ENCODE data around the gene STXBP5. TPM values are rescaled to one million over a fixed set of nuclear protein-coding genes. Genes with fewer than 3 reads are reported as not detected.

The STXBP5 gene
- total RNA-seq, 1 donor from 2014 or later, result 22.3 TPM

DNA sequence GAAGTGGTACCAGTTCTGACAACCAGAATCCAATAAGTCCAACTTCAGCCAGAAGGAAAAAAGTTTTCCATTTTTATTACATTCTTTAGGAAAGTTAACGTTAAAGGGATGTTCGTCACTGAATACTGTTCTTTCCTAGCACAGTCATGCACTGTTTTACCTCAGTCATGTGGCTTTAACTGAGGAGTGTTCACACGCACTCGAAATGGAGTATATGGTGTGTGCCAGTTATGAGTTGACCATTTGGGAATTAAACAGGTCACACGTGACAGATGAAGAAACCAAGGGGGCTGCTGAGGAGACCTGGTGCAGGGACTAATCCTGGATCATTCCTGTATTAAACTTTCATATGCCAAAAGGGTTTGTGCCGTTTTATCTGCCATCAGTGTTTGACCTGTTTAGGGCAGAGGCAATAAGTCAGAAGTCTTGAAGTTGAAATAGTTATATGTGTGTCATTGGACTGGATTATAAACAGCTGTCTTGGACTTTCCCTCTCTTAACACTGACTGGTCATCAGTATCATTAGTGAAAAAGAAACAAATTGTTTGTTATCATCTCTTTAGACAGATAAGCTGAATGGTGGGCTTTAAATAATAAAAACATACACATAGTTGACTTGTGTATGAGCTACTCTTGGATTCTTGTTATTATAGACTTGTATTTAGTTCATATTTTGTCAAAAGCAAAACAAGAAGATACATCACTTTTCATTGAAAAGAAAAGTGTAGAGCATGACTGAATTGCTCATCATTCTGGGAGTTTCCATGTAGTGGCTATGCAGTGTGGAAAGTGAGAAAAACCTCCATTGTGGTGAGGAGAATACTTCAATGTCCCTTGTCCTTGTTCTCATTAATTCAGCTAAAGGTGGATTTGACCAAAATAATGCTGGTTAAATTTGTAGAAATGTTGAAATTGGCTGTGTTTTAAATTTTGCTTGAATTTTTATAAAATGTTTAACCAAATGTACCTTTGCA, 180.8 kb downstream of the STXBP5 start:
- DNase-seq (no peak), ATAC-seq (ENCODE audit: low read depth) (no peak)
- Mint-ChIP-seq H3K9me3 (no peaks in the 10 kb centered on the region), H3K27me3 (no peaks in the 10 kb centered on the region), H3K27ac (no peak overlapping the region), H3K4me1 (no peaks in the 10 kb centered on the region), H3K4me3 (no peak overlapping the region), H3K36me3 (ENCODE audit: low read depth) (peaks cover 46% of the 10 kb centered on the region)
- TF ChIP-seq, protein P1, sequence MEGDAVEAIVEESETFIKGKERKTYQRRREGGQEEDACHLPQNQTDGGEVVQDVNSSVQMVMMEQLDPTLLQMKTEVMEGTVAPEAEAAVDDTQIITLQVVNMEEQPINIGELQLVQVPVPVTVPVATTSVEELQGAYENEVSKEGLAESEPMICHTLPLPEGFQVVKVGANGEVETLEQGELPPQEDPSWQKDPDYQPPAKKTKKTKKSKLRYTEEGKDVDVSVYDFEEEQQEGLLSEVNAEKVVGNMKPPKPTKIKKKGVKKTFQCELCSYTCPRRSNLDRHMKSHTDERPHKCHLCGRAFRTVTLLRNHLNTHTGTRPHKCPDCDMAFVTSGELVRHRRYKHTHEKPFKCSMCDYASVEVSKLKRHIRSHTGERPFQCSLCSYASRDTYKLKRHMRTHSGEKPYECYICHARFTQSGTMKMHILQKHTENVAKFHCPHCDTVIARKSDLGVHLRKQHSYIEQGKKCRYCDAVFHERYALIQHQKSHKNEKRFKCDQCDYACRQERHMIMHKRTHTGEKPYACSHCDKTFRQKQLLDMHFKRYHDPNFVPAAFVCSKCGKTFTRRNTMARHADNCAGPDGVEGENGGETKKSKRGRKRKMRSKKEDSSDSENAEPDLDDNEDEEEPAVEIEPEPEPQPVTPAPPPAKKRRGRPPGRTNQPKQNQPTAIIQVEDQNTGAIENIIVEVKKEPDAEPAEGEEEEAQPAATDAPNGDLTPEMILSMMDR (IDR thresholded peaks at IDR 0.05), result no peak
- intact Hi-C loops (cut with micrococcal nuclease), result loop anchor here (10.0 kb wide), 1 partner anchor 530 kb away; no protein-coding TSS in a partner anchor
- POLR2A ChIA-PET, result no interaction called here
- CTCF ChIA-PET, result no interaction called here

GRCh38 chr6:147389463-147389862, 185.2 kb downstream of the STXBP5 start:
- intact Hi-C loops (cut with micrococcal nuclease), result loop anchor here (10.0 kb wide), 1 partner anchor 535 kb away; no protein-coding TSS in a partner anchor
- POLR2A ChIA-PET, result no interaction called here
- no peaks in the 10 kb centered on the region for H3K9me3 Mint-ChIP-seq

GRCh38 chr6:147390909-147391536, 186.8 kb downstream of the STXBP5 start:
- ATAC-seq (ENCODE audit: low read depth) (no peak), DNase-seq (no peak)
- H3K36me3 Mint-ChIP-seq (ENCODE audit: low read depth), result peaks cover 1% of the 10 kb centered on the region
- no peak overlapping the region for H3K27ac Mint-ChIP-seq
- CTCF ChIA-PET, result no interaction called here
- POLR2A ChIA-PET, result interaction anchor here (0.6 kb wide), 1 partner anchor 1783 kb away, joined by 3 read pairs; no protein-coding TSS in a partner anchor
- no peaks in the 10 kb centered on the region for H3K27me3 Mint-ChIP-seq
- H3K4me1 Mint-ChIP-seq, result peaks cover 3% of the 10 kb centered on the region
- no peaks in the 10 kb centered on the region for H3K9me3 Mint-ChIP-seq
- TF ChIP-seq, protein P1 (IDR thresholded peaks at IDR 0.05), result no peak
- H3K4me3 Mint-ChIP-seq, result no peak overlapping the region
- intact Hi-C loops (cut with micrococcal nuclease), result loop anchor here (2.0 kb wide), 1 partner anchor 776 kb away; no protein-coding TSS in a partner anchor

More at GRCh38 chr6:147389463-147389862, 185.2 kb downstream of the STXBP5 start:
- CTCF ChIA-PET, result no interaction called here
- Mint-ChIP-seq H3K27ac (no peak overlapping the region), H3K27me3 (no peaks in the 10 kb centered on the region), H3K4me3 (no peak overlapping the region), H3K4me1 (peaks cover 3% of the 10 kb centered on the region), H3K36me3 (ENCODE audit: low read depth) (peaks cover 11% of the 10 kb centered on the region)
- DNase-seq (no peak), ATAC-seq (ENCODE audit: low read depth) (no peak)
- TF ChIP-seq, protein P1 (IDR thresholded peaks at IDR 0.05), result no peak

- Mint-ChIP-seq H3K9me3 (no peaks in the 10 kb centered on the region), H3K4me3 (no peak overlapping the region), H3K27me3 (peaks cover 6% of the 10 kb centered on the region), H3K36me3 (ENCODE audit: low read depth) (no peaks in the 10 kb centered on the region), H3K4me1 (peaks cover 3% of the 10 kb centered on the region), H3K27ac (no peak overlapping the region)
- ChIA-PET POLR2A (no interaction called here), CTCF (no interaction called here)
- TF ChIP-seq, protein P1 (IDR thresholded peaks at IDR 0.05), result no peak
- DNase-seq (no peak), ATAC-seq (ENCODE audit: low read depth) (no peak)
- intact Hi-C loops (cut with micrococcal nuclease), result no loop called here
Observed at GRCh38 chr6:147392917-147393625, 188.9 kb downstream of the STXBP5 start.

Measured in activated B cell treated with CpG ODN at 0.5 μM for 24 hours (primary cell).